Testis (tissue), 2 donors: Measurements from ENCODE around the gene NCCRP1.

ENCODE experiments used
- CTCF ChIP-seq, 3 experiments: fragments of 450-650 bp in 2 of 3; fragments of 200-600 bp in 1 of 3; sonication (generic) in 1 of 3; IDR thresholded peaks; one replicate each; pipeline ENCODE4 v1.5.1; 2016 to 2019; ENCODE audit warnings: antibody characterized with exemption in 3 of 3, mild to moderate bottlenecking in 2 of 3, moderate library complexity in 1 of 3
- POLR2A ChIP-seq: fragments of 450-650 bp; IDR thresholded peaks from one replicate; pipeline ENCODE4 v1.6.1; 2017; ENCODE audit warnings: antibody characterized with exemption, mild to moderate bottlenecking, moderate library complexity

- TF ChIP-seq CTCF (IDR thresholded peaks at IDR 0.05) (no peak), POLR2A (no peak)
These were observed 9.2 kb upstream of the NCCRP1 start for GRCh38 chr19:39187552-39187943.
